Measurements from ENCODE around the gene SPTLC1. TPM values are rescaled to one million over a fixed set of nuclear protein-coding genes. Genes with fewer than 3 reads are reported as not detected.

The SPTLC1 gene
- polyA plus RNA-seq, 1 donor (not counting 4 experiments of a cell fraction or from before 2014, with no cell fraction given) = 123 TPM

GRCh38 chr9:92042260-92042659 is 73.0 kb downstream of the SPTLC1 start:
- Histone ChIP-seq H3K9ac (ENCODE audit: control insufficient read depth, extremely low read depth, insufficient read depth, low read length) (no peak overlapping the region), H3K4me1 (ENCODE audit: control insufficient read depth, extremely low read depth, insufficient read depth, low read length) (no peaks in the 10 kb centered on the region), H2AFZ (ENCODE audit: control insufficient read depth, low read length) (no peak overlapping the region), H3K4me3 (ENCODE audit: control insufficient read depth in 2 of 3, extremely low read depth in 1 of 3, insufficient read depth in 2 of 3, low read depth in 1 of 3, low read length in 3 of 3) (no peak overlapping the region), H3K4me2 (ENCODE audit: control insufficient read depth, extremely low read depth, insufficient read depth, low read depth, low read length) (no peak overlapping the region), H3K79me2 (ENCODE audit: control insufficient read depth, insufficient read depth, low read length) (no peaks in the 10 kb centered on the region), H4K20me1 (ENCODE audit: control insufficient read depth, extremely low read depth, insufficient read depth, low read length) (no peaks in the 10 kb centered on the region), H3K27ac (ENCODE audit: control insufficient read depth, insufficient read depth, low read length) (no peak overlapping the region), H3K9me1 (ENCODE audit: control insufficient read depth, extremely low read depth, insufficient read depth, low read length) (no peaks in the 10 kb centered on the region), H3K27me3 (ENCODE audit: control insufficient read depth, extremely low read depth, insufficient read depth, low read length) (no peaks in the 10 kb centered on the region), H3K36me3 (ENCODE audit: control insufficient read depth in 2 of 2, extremely low read depth in 1 of 2, insufficient read depth in 2 of 2, low read length in 2 of 2) (peaks cover 29 to 39% of the 10 kb centered on the region in 2 experiments), H3K9me3 (ENCODE audit: control insufficient read depth, low read depth, low read length) (peaks cover 6% of the 10 kb centered on the region)
- no peak for TF ChIP-seq CTCF (optimal IDR thresholded peaks at IDR 0.05 in 1 of 3, IDR thresholded peaks at IDR 0.05 in 1 of 3, conservative IDR thresholded peaks at IDR 0.05 in 1 of 3; ENCODE audit: extremely low read depth in 1 of 3, insufficient read depth in 2 of 3, low read length in 3 of 3)
- TF ChIP-seq EZH2 (IDR thresholded peaks at IDR 0.05; ENCODE audit: low read length) = no peak
- dilution Hi-C loops (cut with MboI; ENCODE audit: extremely low pct_ligation_motif_present, low sequenced_read_pairs) = no loop called here
- no peak for DNase-seq (ENCODE audit: low read depth, low spot score)
- FAIRE-seq = no peak

DNA sequence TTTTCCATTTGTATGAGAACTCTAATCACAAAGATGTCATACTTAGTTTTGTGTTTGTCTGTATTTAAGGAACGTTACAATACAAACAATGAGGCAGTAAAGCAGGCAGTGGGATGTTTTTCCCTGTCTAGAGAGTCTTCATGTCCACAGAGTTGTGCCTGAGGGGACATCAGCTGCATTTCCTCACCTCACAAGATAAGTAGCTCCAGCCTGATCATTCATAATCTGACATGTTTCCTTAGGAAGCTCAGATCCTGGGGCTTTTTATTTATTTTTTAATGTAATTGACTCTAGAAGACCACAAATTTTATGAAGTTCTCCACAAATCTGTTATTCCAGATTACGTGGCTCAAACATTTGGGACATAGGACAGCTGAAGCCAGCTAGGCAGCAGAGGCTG is 78.5 kb downstream of the SPTLC1 start:
- Histone ChIP-seq H3K4me2 (ENCODE audit: control insufficient read depth, extremely low read depth, insufficient read depth, low read depth, low read length) (no peak overlapping the region), H3K27ac (ENCODE audit: control insufficient read depth, insufficient read depth, low read length) (no peak overlapping the region), H3K4me3 (ENCODE audit: control insufficient read depth in 2 of 3, extremely low read depth in 1 of 3, insufficient read depth in 2 of 3, low read depth in 1 of 3, low read length in 3 of 3) (no peak overlapping the region), H2AFZ (ENCODE audit: control insufficient read depth, low read length) (no peak overlapping the region), H3K9ac (ENCODE audit: control insufficient read depth, extremely low read depth, insufficient read depth, low read length) (no peak overlapping the region), H3K27me3 (ENCODE audit: control insufficient read depth, extremely low read depth, insufficient read depth, low read length) (no peaks in the 10 kb centered on the region), H3K9me3 (ENCODE audit: control insufficient read depth, low read depth, low read length) (no peaks in the 10 kb centered on the region), H3K4me1 (ENCODE audit: control insufficient read depth, extremely low read depth, insufficient read depth, low read length) (no peaks in the 10 kb centered on the region), H3K9me1 (ENCODE audit: control insufficient read depth, extremely low read depth, insufficient read depth, low read length) (no peaks in the 10 kb centered on the region), H4K20me1 (ENCODE audit: control insufficient read depth, extremely low read depth, insufficient read depth, low read length) (no peaks in the 10 kb centered on the region), H3K36me3 (ENCODE audit: control insufficient read depth in 2 of 2, extremely low read depth in 1 of 2, insufficient read depth in 2 of 2, low read length in 2 of 2) (peaks cover 20 to 30% of the 10 kb centered on the region in 2 experiments), H3K79me2 (ENCODE audit: control insufficient read depth, insufficient read depth, low read length) (no peaks in the 10 kb centered on the region)
- dilution Hi-C loops (cut with MboI; ENCODE audit: extremely low pct_ligation_motif_present, low sequenced_read_pairs) = no loop called here
- TF ChIP-seq EZH2 (IDR thresholded peaks at IDR 0.05; ENCODE audit: low read length) = no peak
- no peak for TF ChIP-seq CTCF (optimal IDR thresholded peaks at IDR 0.05 in 1 of 3, IDR thresholded peaks at IDR 0.05 in 1 of 3, conservative IDR thresholded peaks at IDR 0.05 in 1 of 3; ENCODE audit: extremely low read depth in 1 of 3, insufficient read depth in 2 of 3, low read length in 3 of 3)
- DNase-seq (ENCODE audit: low read depth, low spot score) = no peak
- FAIRE-seq = no peak
